GM10248 (cell line): ENCODE measurements around the gene CHST11.
"Not testable (repeated sequence)": the region's sequence is repeated elsewhere in the genome, so short reads cannot be mapped to it uniquely, and the experiment has no call there.

Experiments used
- CTCF ChIA-PET: fragments of 300-600 bp; sonication (Branson Sonifier 250); formaldehyde crosslinking; extraction: SDS; loops from one replicate; lab custom pipeline; 2021; ENCODE audit warnings: antibody characterized with exemption; lab: Yijun Ruan, JAX
- POLR2A ChIA-PET: fragments of 350-650 bp; sonication (Branson Sonifier 250); formaldehyde crosslinking; extraction: SDS; loops from one replicate; lab custom pipeline; 2020; ENCODE audit warnings: antibody characterized with exemption; lab: Yijun Ruan, JAX
- DNase-seq: peaks from one replicate; pipeline ENCODE4 v3.0.0; 2012; ENCODE audit errors: extremely low spot score
- TF ChIP-seq, protein P1 (sequence below): IDR thresholded peaks from 2 replicates; pipeline ENCODE4 v1.5.1; 2012; ENCODE audit warnings: mild to moderate bottlenecking, low read depth; ENCODE audit errors: extremely low read depth, missing control alignments, control extremely low read depth

The CHST11 gene

DNA sequence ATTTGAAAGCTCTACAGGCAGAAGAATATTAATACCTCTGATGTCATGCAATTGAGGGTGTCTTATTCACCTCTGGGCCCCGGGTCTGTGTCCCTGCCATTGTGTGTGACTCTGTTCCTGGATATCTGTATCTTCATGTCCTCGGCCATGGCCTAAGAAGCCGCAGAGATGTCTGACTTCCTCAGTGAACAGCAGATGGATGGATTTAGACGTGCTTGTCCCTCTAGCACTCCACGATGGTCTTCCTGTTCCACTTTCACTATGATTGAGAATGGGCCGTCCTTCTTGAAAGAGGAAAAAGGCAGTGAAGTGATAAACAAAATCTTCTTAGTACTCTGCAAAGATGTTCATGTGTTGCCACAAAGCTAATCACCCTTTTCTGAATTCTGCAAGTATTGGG is 283.9 kb downstream of the CHST11 start:
- peak; percentile 78 for DNase-seq
- ChIA-PET POLR2A (no interaction called here), CTCF (interaction anchor here (0.8 to 1.9 kb wide), 7 partner anchors 9 to 359 kb away, joined by 3 to 7 read pairs (median 5); no protein-coding TSS in a partner anchor)
- TF ChIP-seq, protein P1, sequence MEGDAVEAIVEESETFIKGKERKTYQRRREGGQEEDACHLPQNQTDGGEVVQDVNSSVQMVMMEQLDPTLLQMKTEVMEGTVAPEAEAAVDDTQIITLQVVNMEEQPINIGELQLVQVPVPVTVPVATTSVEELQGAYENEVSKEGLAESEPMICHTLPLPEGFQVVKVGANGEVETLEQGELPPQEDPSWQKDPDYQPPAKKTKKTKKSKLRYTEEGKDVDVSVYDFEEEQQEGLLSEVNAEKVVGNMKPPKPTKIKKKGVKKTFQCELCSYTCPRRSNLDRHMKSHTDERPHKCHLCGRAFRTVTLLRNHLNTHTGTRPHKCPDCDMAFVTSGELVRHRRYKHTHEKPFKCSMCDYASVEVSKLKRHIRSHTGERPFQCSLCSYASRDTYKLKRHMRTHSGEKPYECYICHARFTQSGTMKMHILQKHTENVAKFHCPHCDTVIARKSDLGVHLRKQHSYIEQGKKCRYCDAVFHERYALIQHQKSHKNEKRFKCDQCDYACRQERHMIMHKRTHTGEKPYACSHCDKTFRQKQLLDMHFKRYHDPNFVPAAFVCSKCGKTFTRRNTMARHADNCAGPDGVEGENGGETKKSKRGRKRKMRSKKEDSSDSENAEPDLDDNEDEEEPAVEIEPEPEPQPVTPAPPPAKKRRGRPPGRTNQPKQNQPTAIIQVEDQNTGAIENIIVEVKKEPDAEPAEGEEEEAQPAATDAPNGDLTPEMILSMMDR = no peak

- ChIA-PET CTCF (interaction anchor here (0.8 to 1.9 kb wide), 7 partner anchors 9 to 359 kb away, joined by 3 to 7 read pairs (median 5); no protein-coding TSS in a partner anchor), POLR2A (no interaction called here)
- no peak for DNase-seq
- TF ChIP-seq, protein P1 = no peak
These were observed 284.3 kb downstream of the CHST11 start for GRCh38 chr12:104741077-104741476.

GRCh38 chr12:104741497-104742367 is 285.0 kb downstream of the CHST11 start:
- no peak for DNase-seq
- POLR2A ChIA-PET = no interaction called here
- TF ChIP-seq, protein P1 = no peak
- CTCF ChIA-PET = interaction anchor here (0.8 to 1.9 kb wide), 7 partner anchors 8 to 360 kb away, joined by 3 to 7 read pairs (median 5); no protein-coding TSS in a partner anchor

- POLR2A ChIA-PET = no interaction called here
- no peak for DNase-seq
- TF ChIP-seq, protein P1 = no peak
- CTCF ChIA-PET = interaction anchor here (1.7 kb wide), 1 partner anchor 9 kb away, joined by 5 read pairs; no protein-coding TSS in a partner anchor
These were observed 285.9 kb downstream of the CHST11 start for GRCh38 chr12:104742551-104743201.

GRCh38 chr12:104743202-104743580 is 286.4 kb downstream of the CHST11 start:
- no peak for DNase-seq
- POLR2A ChIA-PET = no interaction called here
- TF ChIP-seq, protein P1 = no peak
- CTCF ChIA-PET = interaction anchor here (1.7 kb wide), 1 partner anchor 9 kb away, joined by 5 read pairs; no protein-coding TSS in a partner anchor

GRCh38 chr12:104743753-104744548 is 287.2 kb downstream of the CHST11 start:
- DNase-seq, POLR2A ChIA-PET: not testable (repeated sequence)
- CTCF ChIA-PET = interaction anchor here (1.7 kb wide), 1 partner anchor 10 kb away, joined by 5 read pairs; no protein-coding TSS in a partner anchor
